Naive thymus-derived CD8-positive, alpha-beta T cell (primary cell): Measurements from ENCODE around the gene LPIN1. TPM values are rescaled to one million over a fixed set of nuclear protein-coding genes. Genes with fewer than 3 reads are reported as not detected.

ENCODE experiments used
- ATAC-seq, 2 donors: fragments of 150-1000 bp; cut with Tn5 transposase in 1 of 2; sonication (Bioruptor Pico), chemical (Tn5 transposase) in 1 of 2; 1 replicate in 1 of 2; 2 replicates in 1 of 2; pipeline ENCODE4 v1.10.0; 2021; ENCODE audit warnings: mild to moderate bottlenecking in 2 of 2, moderate library complexity in 2 of 2
- POLR2A ChIA-PET: fragments of 350-600 bp; sonication (Branson Sonifier 250); formaldehyde crosslinking; loops from one replicate; lab custom pipeline; 2021; ENCODE audit warnings: antibody characterized with exemption; lab: Charles Lee
- DNase-seq, 10 donors: peaks; one replicate each; pipeline versions ENCODE4 v3.0.0 to v3.0.0-alpha.2; 2020 to 2022
- H3K27ac Mint-ChIP-seq, 10 donors: one replicate each; pipeline ENCODE4 v1.8.0; 2020 to 2022; ENCODE audit warnings: mild to moderate bottlenecking in 10 of 10, mixed read lengths in 10 of 10, moderate library complexity in 4 of 10, inconsistent platforms in 1 of 10
- H3K27me3 Mint-ChIP-seq, 5 donors: one replicate each; pipeline ENCODE4 v1.8.0; 2021 to 2022; ENCODE audit warnings: mixed read lengths in 5 of 5
- H3K36me3 Mint-ChIP-seq, 3 donors: one replicate each; pipeline ENCODE4 v1.8.0; 2020 to 2022; ENCODE audit warnings: mixed read lengths in 3 of 3, mild to moderate bottlenecking in 2 of 3, inconsistent platforms in 1 of 3
- H3K4me1 Mint-ChIP-seq, 4 donors: one replicate each; pipeline ENCODE4 v1.8.0; 2021 to 2022; ENCODE audit warnings: mixed read lengths in 4 of 4
- H3K4me3 Mint-ChIP-seq, 10 donors: one replicate each; pipeline ENCODE4 v1.8.0; 2020 to 2022; ENCODE audit warnings: mild to moderate bottlenecking in 10 of 10, mixed read lengths in 10 of 10, moderate library complexity in 6 of 10, inconsistent platforms in 1 of 10
- H3K9me3 Mint-ChIP-seq, 9 donors: one replicate each; pipeline ENCODE4 v1.8.0; 2020 to 2022; ENCODE audit warnings: mixed read lengths in 9 of 9, mild to moderate bottlenecking in 3 of 9, inconsistent platforms in 1 of 9, moderate library complexity in 1 of 9
- polyA plus RNA-seq, 3 donors: library from polyadenylated mRNA; unstranded; fragments of 300-500 nt; fragmentation: Illumina TruSeq; gene quantifications; one replicate each; pipeline ENCODE4 v1.2.3, GENCODE V29; 2021
- total RNA-seq, 8 experiments: library from RNA in 2 of 8; stranded (reverse) in 2 of 8; gene quantifications; one replicate each; pipeline ENCODE4 v1.2.3 and lab custom pipeline; 2021 to 2026

The LPIN1 gene
- total and polyA plus RNA-seq, 5 experiments from 2014 or later = 15.7 to 82.4 (median 27.5) TPM

- POLR2A ChIA-PET = interaction anchor here (0.7 to 0.8 kb wide), 3 partner anchors 371 to 1135 kb away, joined by 3 to 4 read pairs (median 3); no protein-coding TSS in a partner anchor
- Mint-ChIP-seq H3K9me3 (peaks cover 0 to 7% (median 5%) of the 10 kb centered on the region in 9 donors), H3K4me3 (peak overlapping the region; percentile 74 to 87 (median 82)), H3K27ac (peak overlapping the region; percentile 4 to 91 (median 77)), H3K4me1 (peaks cover 17 to 58% (median 45%) of the 10 kb centered on the region in 4 donors), H3K27me3 (no peaks in the 10 kb centered on the region), H3K36me3 (peaks cover 3 to 31% (median 12%) of the 10 kb centered on the region in 3 donors)
- ATAC-seq (peak; percentile 45 to 53), DNase-seq (peak; percentile 14 to 85 (median 52))
These were observed 83.0 kb downstream of the LPIN1 start for GRCh38 chr2:11829324-11829946.

- POLR2A ChIA-PET = interaction anchor here (0.8 kb wide), 1 partner anchor 1027 kb away, joined by 4 read pairs; no protein-coding TSS in a partner anchor
- Mint-ChIP-seq H3K4me1 (peaks cover 20 to 58% (median 45%) of the 10 kb centered on the region in 4 donors), H3K27ac (peak overlapping the region; percentile 42 to 91 (median 77)), H3K4me3 (peak overlapping the region; percentile 74 to 87 (median 82)), H3K27me3 (no peaks in the 10 kb centered on the region), H3K9me3 (peaks cover 0 to 13% (median 8%) of the 10 kb centered on the region in 9 donors), H3K36me3 (peaks cover 7 to 25% (median 16%) of the 10 kb centered on the region in 3 donors)
- peak; percentile 76 to 77 for ATAC-seq
- DNase-seq = peak in 9 of 10 donors; percentile 12 to 66 (median 46)
These were observed 83.7 kb downstream of the LPIN1 start for GRCh38 chr2:11829947-11830707.

- Mint-ChIP-seq H3K9me3 (peaks cover 0 to 17% (median 12%) of the 10 kb centered on the region in 9 donors), H3K36me3 (peaks cover 12 to 18% (median 16%) of the 10 kb centered on the region in 3 donors), H3K27me3 (no peaks in the 10 kb centered on the region), H3K4me1 (peaks cover 20 to 58% (median 45%) of the 10 kb centered on the region in 4 donors), H3K27ac (peak overlapping the region in 6 of 10 donors; percentile 17 to 91 (median 75)), H3K4me3 (peak overlapping the region; percentile 74 to 87 (median 82))
- POLR2A ChIA-PET = no interaction called here
- ATAC-seq = no peak
- DNase-seq = no peak
These were observed 84.4 kb downstream of the LPIN1 start for GRCh38 chr2:11830708-11831301.

- Mint-ChIP-seq H3K4me3 (peak overlapping the region in 4 of 10 donors; percentile 5 to 52 (median 44)), H3K27ac (peak overlapping the region in 4 of 10 donors; percentile 11 to 67 (median 34)), H3K9me3 (peaks cover 0 to 17% (median 12%) of the 10 kb centered on the region in 9 donors), H3K4me1 (peaks cover 20 to 58% (median 45%) of the 10 kb centered on the region in 4 donors), H3K27me3 (no peaks in the 10 kb centered on the region), H3K36me3 (peaks cover 12 to 16% (median 12%) of the 10 kb centered on the region in 3 donors)
- no peak for DNase-seq
- POLR2A ChIA-PET = no interaction called here
- no peak for ATAC-seq
These were observed 85.0 kb downstream of the LPIN1 start for GRCh38 chr2:11831415-11831814.

- POLR2A ChIA-PET = interaction anchor here (1.4 kb wide), 1 partner anchor 885 kb away, joined by 9 read pairs; the partner anchor contains the start of gene TRIB2
These were observed 86.1 kb downstream of the LPIN1 start for GRCh38 chr2:11832531-11832930.

GRCh38 chr2:11833601-11834000 is 87.2 kb downstream of the LPIN1 start:
- H3K4me1 Mint-ChIP-seq = peaks cover 25 to 52% (median 45%) of the 10 kb centered on the region in 4 donors
- peaks cover 0 to 17% (median 12%) of the 10 kb centered on the region in 9 donors for H3K9me3 Mint-ChIP-seq
- peak overlapping the region in 1 of 10 donors; percentile 39 for H3K4me3 Mint-ChIP-seq
- ATAC-seq (no peak), DNase-seq (no peak)
- H3K36me3 Mint-ChIP-seq = peaks cover 0 to 16% (median 12%) of the 10 kb centered on the region in 3 donors
- POLR2A ChIA-PET = interaction anchor here (0.6 to 1.4 kb wide), 2 partner anchors 212 to 884 kb away, joined by 6 to 9 read pairs; partner anchors contain the start of gene TRIB2
- H3K27ac Mint-ChIP-seq = peak overlapping the region in 3 of 10 donors; percentile 24 to 57 (median 27)
- H3K27me3 Mint-ChIP-seq = no peaks in the 10 kb centered on the region

More at GRCh38 chr2:11832531-11832930, 86.1 kb downstream of the LPIN1 start:
- Mint-ChIP-seq H3K27me3 (no peaks in the 10 kb centered on the region), H3K4me1 (peaks cover 25 to 55% (median 45%) of the 10 kb centered on the region in 4 donors), H3K27ac (peak overlapping the region in 1 of 10 donors; percentile 32), H3K9me3 (peaks cover 0 to 17% (median 12%) of the 10 kb centered on the region in 9 donors), H3K4me3 (no peak overlapping the region), H3K36me3 (peaks cover 2 to 16% (median 12%) of the 10 kb centered on the region in 3 donors)
- DNase-seq = no peak
- no peak for ATAC-seq

GRCh38 chr2:11835403-11835802 is 89.0 kb downstream of the LPIN1 start:
- H3K27me3 Mint-ChIP-seq = no peaks in the 10 kb centered on the region
- H3K4me3 Mint-ChIP-seq = no peak overlapping the region
- peaks cover 0 to 16% (median 12%) of the 10 kb centered on the region in 3 donors for H3K36me3 Mint-ChIP-seq
- peaks cover 0 to 17% (median 12%) of the 10 kb centered on the region in 9 donors for H3K9me3 Mint-ChIP-seq
- POLR2A ChIA-PET = no interaction called here
- no peak for ATAC-seq
- DNase-seq = no peak
- peak overlapping the region in 1 of 10 donors; percentile 12 for H3K27ac Mint-ChIP-seq
- peaks cover 18 to 37% (median 30%) of the 10 kb centered on the region in 4 donors for H3K4me1 Mint-ChIP-seq

GRCh38 chr2:11836647-11837219 is 90.3 kb downstream of the LPIN1 start:
- no peak for DNase-seq
- H3K27ac Mint-ChIP-seq = peak overlapping the region in 1 of 10 donors; percentile 1
- no peak for ATAC-seq
- H3K27me3 Mint-ChIP-seq = no peaks in the 10 kb centered on the region
- peaks cover 16 to 24% (median 19%) of the 10 kb centered on the region in 4 donors for H3K4me1 Mint-ChIP-seq
- H3K36me3 Mint-ChIP-seq = peaks cover 0 to 16% (median 12%) of the 10 kb centered on the region in 3 donors
- POLR2A ChIA-PET = no interaction called here
- H3K4me3 Mint-ChIP-seq = no peak overlapping the region
- peaks cover 0 to 17% (median 12%) of the 10 kb centered on the region in 9 donors for H3K9me3 Mint-ChIP-seq

- H3K27me3 Mint-ChIP-seq = no peaks in the 10 kb centered on the region
- no peak overlapping the region for H3K4me3 Mint-ChIP-seq
- DNase-seq (no peak), ATAC-seq (no peak)
- H3K4me1 Mint-ChIP-seq = peaks cover 10 to 16% (median 11%) of the 10 kb centered on the region in 4 donors
- peaks cover 0 to 17% (median 12%) of the 10 kb centered on the region in 9 donors for H3K9me3 Mint-ChIP-seq
- H3K27ac Mint-ChIP-seq = no peak overlapping the region
- POLR2A ChIA-PET = no interaction called here
- H3K36me3 Mint-ChIP-seq = peaks cover 0 to 16% (median 12%) of the 10 kb centered on the region in 3 donors
These were observed 91.7 kb downstream of the LPIN1 start for GRCh38 chr2:11837875-11838734.

- DNase-seq (no peak), ATAC-seq (no peak)
- POLR2A ChIA-PET = no interaction called here
- H3K4me1 Mint-ChIP-seq = peaks cover 0 to 6% (median 0%) of the 10 kb centered on the region in 4 donors
- peaks cover 0 to 6% (median under 1%) of the 10 kb centered on the region in 9 donors for H3K9me3 Mint-ChIP-seq
- peaks cover 0 to 4% (median 1%) of the 10 kb centered on the region in 3 donors for H3K36me3 Mint-ChIP-seq
- no peak overlapping the region for H3K27ac Mint-ChIP-seq
- no peak overlapping the region for H3K4me3 Mint-ChIP-seq
- H3K27me3 Mint-ChIP-seq = no peaks in the 10 kb centered on the region
These were observed 93.5 kb downstream of the LPIN1 start for GRCh38 chr2:11839916-11840315.

GRCh38 chr2:11842336-11842735 is 95.9 kb downstream of the LPIN1 start:
- POLR2A ChIA-PET = no interaction called here
- Mint-ChIP-seq H3K27me3 (no peaks in the 10 kb centered on the region), H3K4me1 (no peaks in the 10 kb centered on the region), H3K36me3 (peaks cover 0 to under 1% (median 0%) of the 10 kb centered on the region in 3 donors), H3K9me3 (peaks cover 0 to 3% (median 0%) of the 10 kb centered on the region in 9 donors), H3K27ac (no peak overlapping the region), H3K4me3 (no peak overlapping the region)
- DNase-seq (no peak), ATAC-seq (no peak)
